ENCODE measurements around the gene SEPTIN1.

The SEPTIN1 gene, protein sequence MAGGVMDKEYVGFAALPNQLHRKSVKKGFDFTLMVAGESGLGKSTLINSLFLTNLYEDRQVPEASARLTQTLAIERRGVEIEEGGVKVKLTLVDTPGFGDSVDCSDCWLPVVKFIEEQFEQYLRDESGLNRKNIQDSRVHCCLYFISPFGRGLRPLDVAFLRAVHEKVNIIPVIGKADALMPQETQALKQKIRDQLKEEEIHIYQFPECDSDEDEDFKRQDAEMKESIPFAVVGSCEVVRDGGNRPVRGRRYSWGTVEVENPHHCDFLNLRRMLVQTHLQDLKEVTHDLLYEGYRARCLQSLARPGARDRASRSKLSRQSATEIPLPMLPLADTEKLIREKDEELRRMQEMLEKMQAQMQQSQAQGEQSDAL

DNA sequence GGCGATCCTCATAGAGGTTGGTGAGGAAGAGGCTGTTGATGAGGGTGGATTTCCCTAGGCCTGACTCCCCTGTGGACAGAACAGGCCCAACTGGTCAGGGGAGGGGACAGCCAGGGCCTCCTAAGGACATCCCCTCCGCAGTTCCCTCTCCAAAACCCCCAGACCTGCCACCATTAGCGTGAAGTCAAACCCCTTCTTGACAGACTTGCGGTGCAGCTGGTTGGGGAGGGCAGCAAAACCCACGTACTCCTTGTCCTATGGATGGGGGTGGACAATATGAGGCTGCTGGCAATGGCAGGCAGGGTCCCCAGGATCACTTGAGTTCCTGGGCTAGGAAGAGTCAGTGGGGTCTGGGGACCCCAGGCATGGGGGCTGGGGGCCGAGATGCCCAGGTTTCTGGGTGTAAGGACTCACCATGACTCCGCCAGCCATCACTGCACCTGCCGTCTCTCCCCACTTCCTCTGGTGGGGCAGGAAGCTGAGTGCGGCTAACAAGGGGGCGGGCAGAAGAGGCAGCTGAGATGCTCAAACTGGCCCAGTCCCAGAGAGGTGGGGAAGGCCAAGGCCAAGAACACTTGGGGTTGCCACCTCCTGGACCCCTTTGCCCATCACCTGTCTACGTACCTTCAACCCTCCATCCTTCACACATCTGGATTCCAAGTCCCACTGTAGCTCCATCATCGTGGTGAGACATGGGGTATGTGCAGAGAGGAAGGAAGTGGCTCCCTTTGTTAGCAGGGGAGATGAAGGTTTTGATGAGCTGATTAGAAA, at the start of gene SEPTIN1:
TSS of gene SEPTIN1 (minus strand) at position 451 of the 771 bp plus-strand sequence. CDS start at position 432, 19 bp downstream.
- no peak for DNase-seq (ENCODE audit: low spot score)

DNA sequence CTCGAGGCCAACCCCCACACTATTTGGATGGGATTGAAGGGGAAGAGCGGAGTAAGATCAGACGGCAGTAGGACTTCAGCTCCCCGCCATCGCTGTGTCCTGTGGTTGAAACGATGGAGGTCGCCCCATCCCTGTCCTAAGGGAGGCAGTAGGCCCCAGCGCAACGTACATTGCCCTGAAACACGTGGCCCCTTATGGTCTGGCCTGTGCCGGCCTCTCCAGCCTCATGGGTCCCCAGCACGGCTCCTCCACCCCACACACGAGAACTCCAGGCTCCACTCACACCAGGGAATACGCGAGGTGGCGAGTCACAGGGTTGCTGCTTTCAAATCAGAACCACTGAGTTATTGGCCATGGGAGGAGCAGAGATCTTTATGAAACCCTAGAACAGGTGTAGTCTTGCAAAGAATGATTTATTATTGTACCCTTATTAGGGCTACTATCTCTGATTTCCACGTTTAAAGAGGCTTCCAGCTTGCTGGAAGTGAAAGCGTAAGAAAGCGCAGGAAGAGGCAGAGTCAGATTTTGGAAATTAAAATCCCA, 48.1 kb upstream of the SEPTIN1 start:
- DNase-seq (ENCODE audit: low spot score), result no peak

DNA sequence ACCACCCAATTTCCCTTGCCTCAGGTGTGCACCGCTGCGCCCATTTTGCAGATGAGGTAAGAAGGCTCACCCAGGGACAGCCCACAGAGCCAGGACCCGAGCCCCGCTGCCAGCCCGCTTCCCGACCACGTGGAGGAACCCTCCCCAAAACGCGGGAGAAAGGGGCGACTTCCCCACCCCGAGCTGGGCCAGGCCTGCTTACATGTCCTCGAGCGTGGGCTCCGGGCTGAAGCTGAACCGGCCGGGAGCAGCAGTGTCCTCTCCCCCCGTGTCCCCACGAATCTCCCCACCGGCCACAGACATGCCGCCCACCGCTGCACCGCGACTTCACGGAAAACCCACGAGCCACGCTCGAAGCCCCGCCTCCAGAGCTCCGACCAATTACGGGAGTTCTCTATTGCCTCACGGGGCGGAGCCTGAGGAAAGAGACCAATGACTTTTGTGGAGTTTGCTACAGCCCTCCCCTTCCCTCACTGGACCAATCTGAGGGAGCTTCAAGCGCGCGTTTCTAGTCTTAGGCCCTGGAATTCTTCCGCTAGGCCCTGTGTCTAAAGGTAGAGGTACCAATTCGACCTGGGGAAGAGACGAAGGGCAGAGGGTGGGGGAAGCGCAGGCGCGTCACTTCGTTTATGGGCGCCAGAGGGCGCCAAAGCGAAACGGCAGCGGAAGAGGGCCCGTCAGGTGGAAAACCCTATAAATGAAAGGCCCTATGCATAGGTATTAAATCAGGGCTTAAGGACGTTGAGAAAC, 47.5 kb upstream of the SEPTIN1 start, which contains the start of gene DCTPP1:
TSS of gene DCTPP1 (minus strand) at position 353 of the 750 bp plus-strand sequence. CDS start at position 303, 50 bp downstream.
- peak; percentile 99 for DNase-seq (ENCODE audit: low spot score)

DNA sequence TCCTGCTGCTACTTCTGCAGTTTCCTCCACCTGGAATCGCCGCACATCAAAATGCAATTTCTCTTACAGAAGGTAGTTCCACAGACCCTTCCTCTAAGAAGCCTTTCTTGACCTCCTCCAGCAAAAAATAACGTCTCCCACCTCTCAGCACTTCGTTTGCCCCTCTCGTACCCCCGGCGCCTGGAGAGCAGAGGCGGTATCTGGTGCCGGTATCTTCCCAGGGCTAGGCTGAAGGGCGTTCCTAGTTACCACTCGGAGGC, 47.0 kb upstream of the SEPTIN1 start:
- no peak for DNase-seq (ENCODE audit: low spot score)

DNA sequence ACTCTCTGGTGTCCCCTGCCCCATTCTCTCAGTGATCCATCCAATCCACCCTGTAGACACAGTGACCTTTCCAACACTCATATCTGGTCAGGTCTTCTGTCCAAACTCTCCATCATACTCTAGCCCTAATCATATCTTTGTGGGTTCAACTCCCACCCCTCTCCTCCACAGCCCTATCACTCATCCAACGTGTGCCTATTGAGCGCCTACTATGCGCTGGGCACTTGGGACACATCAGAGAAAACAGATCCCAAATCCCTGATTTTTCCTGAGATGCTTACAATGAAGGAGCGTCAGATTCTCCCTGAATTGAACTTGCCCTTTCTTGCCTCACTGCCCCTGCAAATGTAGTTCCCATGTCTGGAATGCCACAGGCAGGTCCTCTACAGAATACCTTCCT, 45.7 kb upstream of the SEPTIN1 start:
- DNase-seq (ENCODE audit: low spot score), result no peak

DNA sequence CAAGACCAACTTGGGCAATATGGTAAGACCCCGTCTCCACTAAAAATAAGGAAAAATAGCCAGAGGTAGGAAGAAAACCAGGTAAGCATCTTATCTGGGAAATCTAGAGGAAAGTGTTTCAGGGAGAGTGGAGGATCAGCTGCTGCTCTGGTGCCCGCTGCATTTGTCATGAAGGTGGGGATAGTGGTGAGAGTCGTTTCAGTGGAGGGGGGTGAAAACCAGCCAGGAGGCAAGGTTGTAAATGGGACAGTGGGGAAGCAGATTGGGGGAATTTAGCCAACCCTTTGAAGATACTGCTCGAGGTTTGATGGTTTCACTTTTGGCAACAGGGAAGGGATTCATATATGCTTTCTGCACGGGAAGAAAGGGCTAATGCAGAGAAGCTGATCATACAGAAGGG, 38.6 kb upstream of the SEPTIN1 start:
- DNase-seq (ENCODE audit: low spot score), result no peak

DNA sequence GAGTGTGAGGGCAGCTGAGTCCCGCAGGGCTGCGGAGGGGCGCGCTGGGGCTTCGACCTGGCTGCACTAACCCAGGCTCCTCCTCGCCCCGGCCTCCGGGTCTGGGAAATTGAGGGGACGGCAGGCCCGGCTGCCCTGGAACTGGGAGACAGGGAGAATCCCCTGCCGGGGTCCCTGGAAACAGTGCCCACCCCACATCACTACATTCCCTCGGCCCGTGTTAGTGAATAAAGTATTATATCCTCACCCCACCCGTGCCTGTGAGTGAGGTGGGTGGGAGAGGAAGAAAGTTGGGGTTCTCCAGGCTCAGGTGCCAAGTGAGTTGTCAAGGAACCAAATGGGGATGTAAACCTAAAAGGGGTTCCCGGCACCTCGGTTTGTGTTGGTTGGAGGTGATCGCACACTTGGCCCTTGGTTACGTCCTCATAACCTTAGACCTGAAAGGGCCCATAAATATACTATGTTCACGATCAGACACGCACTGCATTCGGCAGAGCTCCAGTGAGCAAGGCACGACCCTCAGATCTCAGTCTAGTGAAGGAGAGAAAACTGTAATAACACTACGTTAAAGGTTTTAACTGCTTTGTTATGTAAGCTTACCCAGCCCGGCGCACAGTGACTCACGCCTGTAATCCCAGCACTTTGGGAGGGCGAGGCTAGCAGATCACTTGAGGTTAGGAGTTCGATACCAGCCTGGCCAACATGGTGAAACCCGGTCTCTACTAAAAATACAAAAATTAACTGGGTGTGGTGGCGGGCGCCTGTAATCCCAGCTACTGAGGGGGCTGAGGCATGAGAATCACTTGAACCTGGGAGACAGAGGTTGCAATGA, 36.2 kb upstream of the SEPTIN1 start:
- DNase-seq (ENCODE audit: low spot score), result no peak

DNA sequence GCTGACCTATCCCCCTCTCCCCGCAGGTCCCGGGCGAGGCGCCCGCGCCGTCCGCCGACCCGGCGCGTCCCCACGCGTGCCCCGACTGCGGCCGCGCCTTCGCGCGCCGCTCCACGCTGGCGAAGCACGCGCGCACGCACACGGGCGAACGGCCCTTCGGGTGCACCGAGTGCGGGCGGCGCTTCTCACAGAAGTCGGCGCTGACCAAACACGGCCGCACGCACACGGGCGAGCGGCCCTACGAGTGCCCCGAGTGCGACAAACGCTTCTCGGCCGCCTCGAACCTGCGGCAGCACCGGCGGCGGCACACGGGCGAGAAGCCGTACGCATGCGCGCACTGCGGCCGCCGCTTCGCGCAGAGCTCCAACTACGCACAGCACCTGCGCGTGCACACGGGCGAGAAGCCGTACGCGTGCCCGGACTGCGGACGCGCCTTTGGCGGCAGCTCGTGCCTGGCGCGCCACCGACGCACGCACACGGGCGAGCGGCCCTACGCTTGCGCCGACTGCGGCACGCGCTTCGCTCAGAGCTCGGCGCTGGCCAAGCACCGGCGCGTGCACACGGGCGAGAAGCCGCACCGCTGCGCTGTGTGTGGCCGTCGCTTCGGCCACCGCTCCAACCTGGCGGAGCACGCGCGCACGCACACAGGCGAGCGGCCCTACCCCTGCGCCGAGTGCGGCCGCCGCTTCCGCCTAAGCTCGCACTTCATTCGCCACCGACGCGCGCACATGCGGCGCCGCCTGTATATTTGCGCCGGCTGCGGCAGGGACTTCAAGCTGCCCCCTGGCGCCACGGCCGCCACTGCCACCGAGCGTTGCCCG, 35.4 kb upstream of the SEPTIN1 start:
- peak; percentile 94 for DNase-seq (ENCODE audit: low spot score)

DNA sequence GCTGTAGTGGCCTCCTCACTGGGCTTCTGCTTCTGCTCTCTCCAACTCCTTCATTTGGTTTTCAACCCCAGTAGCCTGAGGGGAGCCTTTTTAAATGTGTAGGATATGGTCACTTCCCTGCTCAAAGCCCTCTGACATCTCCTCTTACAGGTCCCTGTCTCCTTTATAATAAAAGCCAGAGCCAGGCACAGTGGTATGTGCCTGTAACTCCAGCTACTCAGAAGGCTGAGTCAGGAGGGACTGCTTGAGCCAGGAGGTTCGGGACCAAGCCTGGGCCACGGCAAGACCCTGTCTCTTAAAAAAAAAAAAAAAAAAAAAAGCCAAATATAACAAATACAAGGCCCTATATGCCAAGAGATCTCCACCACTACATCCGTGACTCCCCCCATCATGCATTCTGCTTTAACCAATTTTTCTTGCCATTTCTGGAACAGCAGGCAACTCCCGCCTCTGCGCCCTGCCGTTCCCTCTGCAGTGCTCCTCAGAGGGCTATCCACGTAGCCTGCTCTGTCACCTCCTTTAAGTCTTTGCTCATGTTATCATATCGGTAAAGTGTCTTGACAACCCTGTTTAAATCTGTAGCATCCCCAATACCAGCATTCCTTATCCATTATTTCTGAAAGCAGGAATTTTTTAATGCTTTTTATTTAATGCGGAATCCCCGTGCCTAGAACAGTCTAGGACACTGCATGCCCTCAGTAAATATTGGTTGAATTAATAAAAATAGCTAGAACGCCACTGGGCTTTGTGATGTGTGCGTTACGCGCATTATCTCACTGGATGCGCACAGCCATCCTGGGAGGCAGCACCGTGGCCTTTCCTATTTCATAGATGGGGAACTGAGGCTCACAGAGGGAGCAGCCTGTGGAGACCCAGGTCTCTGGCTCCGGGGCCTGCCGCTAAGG, 34.5 kb upstream of the SEPTIN1 start:
- DNase-seq (ENCODE audit: low spot score), result no peak

DNA sequence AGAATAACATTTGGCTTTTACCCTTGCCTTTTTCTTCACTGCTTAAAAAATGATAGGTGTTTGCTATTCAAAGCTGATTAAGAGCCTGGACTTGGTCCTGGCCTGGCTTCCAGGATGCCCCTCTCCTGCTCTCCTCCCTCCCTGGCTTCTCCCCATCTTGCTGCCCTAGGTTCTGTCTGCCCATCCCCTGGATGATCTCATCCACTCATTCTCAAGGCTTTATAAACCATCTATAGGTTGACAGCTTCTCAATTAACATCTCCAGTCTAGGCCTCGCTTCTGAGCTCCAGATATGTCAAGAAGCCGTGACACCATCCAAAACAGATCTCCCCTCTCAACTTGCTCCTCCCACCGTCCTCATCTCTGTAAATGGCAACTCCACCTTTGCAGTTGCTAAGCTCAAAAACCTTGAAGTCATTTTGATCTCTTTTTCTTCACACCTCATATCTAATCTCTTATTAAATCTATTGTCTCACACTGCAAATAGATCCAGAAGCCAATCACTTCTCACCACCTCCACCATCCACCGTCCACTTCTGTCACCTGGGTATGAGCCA, 33.8 kb upstream of the SEPTIN1 start:
- no peak for DNase-seq (ENCODE audit: low spot score)

DNA sequence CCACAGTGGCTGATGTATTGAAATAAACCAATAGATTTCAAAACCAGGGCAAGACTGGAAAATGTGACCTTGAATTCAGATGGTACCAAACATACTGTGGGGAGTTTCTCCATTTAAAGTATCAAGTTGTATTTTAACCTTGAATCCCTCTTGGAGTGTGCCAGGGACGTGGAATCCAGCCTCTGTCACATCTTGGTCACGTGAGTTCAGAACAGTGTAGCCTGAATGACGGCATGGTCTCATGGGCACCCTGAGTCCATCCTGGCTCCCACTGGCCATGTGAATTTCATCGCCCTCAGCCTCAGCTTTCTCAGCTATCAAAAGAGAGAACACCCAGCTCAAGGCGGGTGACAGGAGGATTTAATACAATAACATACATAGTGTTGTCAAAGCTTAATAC, 31.8 kb upstream of the SEPTIN1 start:
- peak; percentile 60 for DNase-seq (ENCODE audit: low spot score)

DNA sequence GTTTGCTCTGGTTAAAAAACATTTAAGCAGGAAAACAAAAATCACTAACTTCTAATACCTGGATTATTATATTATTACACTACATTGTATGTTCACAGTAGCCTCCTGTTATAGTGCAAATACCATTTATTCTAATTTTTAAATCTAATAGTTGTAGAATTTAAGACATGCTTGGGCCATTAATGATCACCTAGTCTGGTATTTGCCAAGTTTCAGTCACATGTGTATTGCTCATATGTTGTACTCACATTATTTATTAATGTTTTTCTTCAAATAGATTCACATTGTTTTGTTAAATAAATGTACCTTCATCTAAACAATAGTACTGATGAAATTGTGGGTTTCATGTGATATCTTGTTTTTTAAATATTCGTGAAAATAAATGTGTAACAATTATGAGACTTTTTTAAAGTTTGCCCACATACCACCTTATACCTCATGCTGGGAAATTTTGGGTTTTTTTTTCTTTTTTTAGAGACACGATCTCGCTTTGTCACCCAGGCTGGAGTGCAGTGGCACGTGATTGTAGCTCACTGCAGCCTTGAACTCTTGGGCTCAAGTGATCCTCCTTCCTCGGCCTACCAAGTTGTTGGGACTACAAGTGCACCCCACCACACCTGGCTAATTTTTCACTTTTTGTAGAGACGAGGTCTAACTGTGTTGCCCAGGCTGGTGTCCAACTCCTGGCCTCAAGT, 30.9 kb upstream of the SEPTIN1 start:
- DNase-seq (ENCODE audit: low spot score), result peak; percentile 72

DNA sequence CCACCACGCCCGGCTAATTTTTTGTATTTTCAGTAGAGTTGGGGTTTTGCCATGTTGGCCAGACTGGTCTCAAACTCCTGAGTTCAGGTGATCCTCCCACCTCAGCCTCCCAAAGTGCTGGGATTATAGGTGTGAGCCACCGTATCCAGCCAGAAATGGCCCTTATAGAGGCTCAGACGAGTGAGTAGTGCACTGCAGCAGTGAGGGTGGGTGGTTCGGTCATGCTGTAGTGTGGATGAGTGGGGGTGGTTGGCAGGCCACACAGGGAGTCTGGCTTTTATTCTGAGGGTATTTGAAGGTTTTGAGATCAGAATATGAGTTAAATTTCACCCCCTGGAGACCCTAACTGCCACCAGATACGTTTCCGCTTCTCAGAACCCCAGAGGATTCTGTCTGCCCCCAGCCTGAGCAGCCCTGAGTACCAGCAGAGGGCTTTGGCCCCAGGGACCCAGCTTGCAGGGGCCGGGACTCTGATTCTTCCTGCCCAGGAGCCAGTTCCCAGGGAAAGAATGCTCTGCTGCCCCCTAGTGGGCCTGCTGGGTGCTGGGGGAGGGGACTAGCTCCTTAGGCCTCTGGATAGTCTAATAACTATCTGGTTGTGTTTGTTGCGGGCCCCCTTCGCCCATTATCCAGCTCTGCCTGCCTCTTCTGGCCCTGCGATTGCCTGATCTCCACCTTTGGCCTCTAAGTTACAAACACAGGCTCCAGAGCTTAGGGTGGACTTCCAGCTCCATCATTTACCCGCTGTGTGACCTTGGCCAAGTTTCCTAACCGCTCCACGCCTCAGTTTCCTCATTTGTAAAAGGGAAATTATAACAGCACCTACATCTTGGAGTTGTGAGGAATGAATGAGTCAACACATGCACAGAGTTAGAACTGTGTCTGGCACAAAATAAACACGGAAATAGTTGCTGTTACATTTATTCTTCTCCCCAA, 27.0 kb upstream of the SEPTIN1 start:
- peak; percentile 87 for DNase-seq (ENCODE audit: low spot score)

DNA sequence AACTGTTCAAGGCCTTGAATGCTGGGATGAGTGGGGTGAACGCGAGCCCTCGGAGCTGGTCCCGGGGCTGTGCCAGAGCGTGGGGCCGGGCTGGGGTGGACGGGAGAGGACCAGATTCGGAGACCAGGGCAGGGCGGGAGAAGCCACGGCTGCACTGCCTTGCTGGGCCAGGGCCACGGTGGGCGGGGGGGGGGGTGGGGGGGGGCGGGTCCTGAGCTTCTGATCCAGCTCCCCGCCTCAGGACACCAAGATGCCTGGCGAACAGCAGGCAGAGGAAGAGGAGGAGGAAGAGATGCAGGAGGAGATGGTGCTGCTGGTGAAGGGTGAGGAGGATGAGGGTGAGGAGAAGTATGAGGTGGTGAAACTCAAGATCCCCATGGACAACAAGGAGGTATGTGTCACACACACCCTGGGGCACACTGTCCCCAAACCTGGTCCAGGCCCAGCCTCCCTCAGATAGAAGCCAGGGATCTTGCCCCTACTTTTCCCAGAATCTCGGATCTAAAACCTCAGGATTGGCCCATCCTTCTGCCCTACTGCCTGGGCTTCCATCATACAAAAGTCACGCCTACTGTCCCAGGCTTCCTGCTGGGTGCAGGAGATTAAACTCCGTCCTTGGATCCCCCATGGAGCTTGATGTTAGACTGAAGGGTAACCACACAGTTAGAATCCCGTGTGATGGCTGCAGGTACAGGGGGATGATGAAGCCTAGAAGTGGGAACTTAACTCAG, 25.6 kb upstream of the SEPTIN1 start:
- DNase-seq (ENCODE audit: low spot score), result no peak

DNA sequence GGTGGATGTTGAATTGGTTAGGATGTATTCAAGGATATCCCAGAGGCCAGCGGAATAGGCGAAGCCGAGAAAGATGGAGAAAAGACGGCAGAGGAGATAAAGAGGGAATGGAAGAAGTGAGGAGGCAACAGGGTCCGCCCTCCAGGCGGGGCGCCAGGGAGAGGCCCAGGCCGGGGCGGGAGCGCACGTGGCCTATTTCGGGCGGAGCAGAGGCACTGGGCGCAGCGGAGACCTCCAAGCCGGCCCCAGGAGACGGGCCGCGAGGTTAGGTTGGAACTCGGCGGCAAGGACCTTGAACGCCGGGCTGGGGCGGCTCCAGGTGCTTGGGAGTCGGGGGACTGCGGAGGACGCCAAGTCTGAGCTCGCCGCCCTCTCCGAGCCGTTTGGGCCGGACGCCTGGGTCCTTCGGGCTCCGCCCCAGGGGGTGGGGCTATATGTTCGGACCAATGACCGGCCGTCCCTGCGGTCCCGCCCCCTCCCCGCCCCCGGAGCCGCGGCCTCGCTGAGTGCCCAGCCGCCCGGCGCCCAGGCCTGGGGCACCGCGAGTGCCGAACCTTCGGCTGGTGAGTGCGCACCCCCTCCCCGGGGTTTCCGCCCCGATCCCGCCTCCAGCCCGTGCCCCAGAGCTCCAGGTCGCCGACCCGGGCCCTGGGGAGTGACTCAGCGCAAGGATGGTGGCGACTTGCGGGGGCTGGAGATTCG, 24.9 kb upstream of the SEPTIN1 start, which contains the start of gene ZNF771:
TSS of gene ZNF771 (plus strand) at position 505 of the 702 bp plus-strand sequence. CDS start 448 bp downstream, outside the sequence.
- peak; percentile 90 for DNase-seq (ENCODE audit: low spot score)

DNA sequence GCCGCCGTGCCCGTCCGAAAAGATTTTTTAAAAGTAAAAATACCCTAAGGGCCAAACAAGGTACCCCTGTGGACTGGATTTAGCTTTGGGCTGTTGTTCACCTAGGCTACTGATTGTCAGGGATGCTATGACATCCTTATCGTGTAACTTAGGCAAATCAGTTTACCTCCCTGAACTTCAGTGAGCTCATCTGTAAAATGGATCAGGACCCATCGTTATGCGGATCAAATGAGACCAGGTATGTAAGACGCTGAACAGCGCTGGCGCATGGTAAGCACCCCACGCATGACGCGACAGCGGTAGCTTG, 24.4 kb upstream of the SEPTIN1 start:
- DNase-seq (ENCODE audit: low spot score), result no peak
